Ramos (cell line): ENCODE data around the gene CT83.

ENCODE experiments used
- in situ Hi-C: fragments of 300-500 bp; cut with MboI; formaldehyde crosslinking; loops from one replicate; pipeline ENCODE4 v1.14.3; 2022; ENCODE audit warnings: low sequenced_read_pairs; ENCODE audit not compliant: unreplicated experiment

CT83 gene

GRCh38 chrX:116462822-116463221, at the start of gene CT83:
TSS of gene CT83 (minus strand) at chrX:116462976. CDS start at chrX:116462856, 120 bp downstream.
- in situ Hi-C loops = no loop called here

GRCh38 chrX:116499780-116500179, 37.0 kb upstream of the CT83 start:
- in situ Hi-C loops = no loop called here

- in situ Hi-C loops = no loop called here
These were observed 30.5 kb upstream of the CT83 start for GRCh38 chrX:116493271-116493670.

GRCh38 chrX:116490104-116490503, 27.3 kb upstream of the CT83 start:
- in situ Hi-C loops = no loop called here

- in situ Hi-C loops = no loop called here
These were observed 17.3 kb upstream of the CT83 start for GRCh38 chrX:116480059-116480458.

- in situ Hi-C loops = no loop called here
These were observed 13.6 kb downstream of the CT83 start for GRCh38 chrX:116449156-116449555.

- in situ Hi-C loops = no loop called here
These were observed 26.4 kb downstream of the CT83 start, which contains the start of gene SLC6A14 for GRCh38 chrX:116436358-116436816. TSS of gene SLC6A14 (plus strand) at chrX:116436606. CDS start at chrX:116436710, 104 bp downstream.

- in situ Hi-C loops = no loop called here
These were observed 27.2 kb downstream of the CT83 start for GRCh38 chrX:116435597-116435996.

- in situ Hi-C loops = no loop called here
These were observed 34.8 kb downstream of the CT83 start for GRCh38 chrX:116427978-116428377.

- in situ Hi-C loops = no loop called here
These were observed 44.8 kb downstream of the CT83 start for GRCh38 chrX:116417968-116418367.

- in situ Hi-C loops = no loop called here
These were observed 45.6 kb downstream of the CT83 start for GRCh38 chrX:116417214-116417613.

- in situ Hi-C loops = no loop called here
These were observed 49.5 kb downstream of the CT83 start for GRCh38 chrX:116413273-116413672.
